ENCODE measurements around the gene IL18. TPM values are rescaled to one million over a fixed set of nuclear protein-coding genes. Genes with fewer than 3 reads are reported as not detected.

Gene IL18
- total RNA-seq, 1 experiment from 2014 or later = 0.31 TPM

DNA sequence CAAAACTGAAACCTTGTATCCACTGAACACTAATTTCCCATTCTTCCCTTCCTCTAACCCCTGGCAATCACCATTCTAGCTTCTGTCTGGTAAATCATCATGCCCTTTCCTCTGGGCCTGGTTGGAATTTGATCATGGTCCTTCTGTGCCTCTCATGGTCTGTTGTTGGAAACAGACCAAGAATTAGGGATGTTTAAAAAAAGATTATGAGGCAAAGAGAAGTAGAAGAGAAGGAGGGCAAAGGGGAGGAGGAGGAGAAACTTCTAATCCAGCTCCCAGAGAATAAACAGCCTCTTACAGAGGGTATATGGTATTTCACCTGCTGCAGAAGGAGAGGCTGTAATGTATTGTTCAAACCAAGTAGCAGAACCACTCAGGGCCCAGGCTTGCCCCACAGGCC, 22.0 kb upstream of the IL18 start:
- no peaks in the 10 kb centered on the region for H3K27me3 ChIP-seq (ENCODE audit: insufficient read depth, low read length)

More for the DNA sequence above, 22.0 kb upstream of the IL18 start:
- no peak overlapping the region for H3K18ac ChIP-seq (ENCODE audit: insufficient read length, low read depth, low read length)
- no peak overlapping the region for H3K9ac ChIP-seq (ENCODE audit: extremely low read depth, insufficient read length, low read length)
- H3K27ac ChIP-seq (ENCODE audit: insufficient read length, low read depth, low read length) = no peak overlapping the region
- no peak overlapping the region for H4K8ac ChIP-seq (replicated peaks; ENCODE audit: insufficient read length, low read depth, low read length)
- no peak overlapping the region for H4K91ac ChIP-seq (ENCODE audit: insufficient read length, low read depth, low read length)
- H2BK12ac ChIP-seq (ENCODE audit: insufficient read length, low read depth, low read length) = no peak overlapping the region
- no peak overlapping the region for H2BK120ac ChIP-seq (ENCODE audit: low read depth, low read length, poor library complexity, severe bottlenecking)
- H3K36me3 Mint-ChIP-seq (ENCODE audit: insufficient read depth in 1 of 3, low read depth in 3 of 3) = no peaks in the 10 kb centered on the region
- no peaks in the 10 kb centered on the region for H3K79me1 ChIP-seq (ENCODE audit: insufficient read depth, low read depth, low read length, poor library complexity, severe bottlenecking)
- no peak overlapping the region for H4K5ac ChIP-seq (ENCODE audit: insufficient read length, low read depth, low read length)
- no peak overlapping the region for H3K27ac Mint-ChIP-seq
- no peaks in the 10 kb centered on the region for H3K23me2 ChIP-seq (ENCODE audit: insufficient read length, low read depth, low read length, poor library complexity, severe bottlenecking)
- H2AK5ac ChIP-seq (ENCODE audit: insufficient read length, low read length) = no peak overlapping the region
- H3K79me2 ChIP-seq (ENCODE audit: insufficient read depth, low read length) = no peaks in the 10 kb centered on the region
- H2BK15ac ChIP-seq (ENCODE audit: low read depth, low read length) = no peak overlapping the region
- H4K20me1 ChIP-seq (ENCODE audit: control insufficient read depth, insufficient read depth, insufficient read length) = no peaks in the 10 kb centered on the region
- no peak overlapping the region for H2AFZ ChIP-seq (ENCODE audit: low read length)
- H2BK5ac ChIP-seq (ENCODE audit: insufficient read length, low read length) = no peak overlapping the region
- no peak overlapping the region for H3K56ac ChIP-seq (ENCODE audit: insufficient read length, low read depth, low read length)
- TF ChIP-seq, protein P1, sequence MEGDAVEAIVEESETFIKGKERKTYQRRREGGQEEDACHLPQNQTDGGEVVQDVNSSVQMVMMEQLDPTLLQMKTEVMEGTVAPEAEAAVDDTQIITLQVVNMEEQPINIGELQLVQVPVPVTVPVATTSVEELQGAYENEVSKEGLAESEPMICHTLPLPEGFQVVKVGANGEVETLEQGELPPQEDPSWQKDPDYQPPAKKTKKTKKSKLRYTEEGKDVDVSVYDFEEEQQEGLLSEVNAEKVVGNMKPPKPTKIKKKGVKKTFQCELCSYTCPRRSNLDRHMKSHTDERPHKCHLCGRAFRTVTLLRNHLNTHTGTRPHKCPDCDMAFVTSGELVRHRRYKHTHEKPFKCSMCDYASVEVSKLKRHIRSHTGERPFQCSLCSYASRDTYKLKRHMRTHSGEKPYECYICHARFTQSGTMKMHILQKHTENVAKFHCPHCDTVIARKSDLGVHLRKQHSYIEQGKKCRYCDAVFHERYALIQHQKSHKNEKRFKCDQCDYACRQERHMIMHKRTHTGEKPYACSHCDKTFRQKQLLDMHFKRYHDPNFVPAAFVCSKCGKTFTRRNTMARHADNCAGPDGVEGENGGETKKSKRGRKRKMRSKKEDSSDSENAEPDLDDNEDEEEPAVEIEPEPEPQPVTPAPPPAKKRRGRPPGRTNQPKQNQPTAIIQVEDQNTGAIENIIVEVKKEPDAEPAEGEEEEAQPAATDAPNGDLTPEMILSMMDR (conservative IDR thresholded peaks at IDR 0.05) = no peak
- H2BK20ac ChIP-seq (ENCODE audit: low read depth, low read length, poor library complexity, severe bottlenecking) = no peak overlapping the region
- no peaks in the 10 kb centered on the region for H3K9me3 ChIP-seq (ENCODE audit: control insufficient read depth, low read depth, low read length)
- H3K23ac ChIP-seq (ENCODE audit: insufficient read length, low read depth, low read length) = no peak overlapping the region
- no peak overlapping the region for H3K4me2 ChIP-seq (ENCODE audit: insufficient read depth, insufficient read length, low read length)
- no peak overlapping the region for H3K14ac ChIP-seq (ENCODE audit: insufficient read depth, low read length)
- DNase-seq = no peak
- no peak overlapping the region for H3T11ph ChIP-seq (ENCODE audit: low read length)
- no peak overlapping the region for H3K4me3 Mint-ChIP-seq
- peaks cover 2 to 3% of the 10 kb centered on the region in 2 experiments; a peak in 1 of 4 replicates for H3K4me1 Mint-ChIP-seq
- peaks cover 4 to 6% of the 10 kb centered on the region in 2 experiments; a peak in 4 of 5 replicates for H3K9me3 Mint-ChIP-seq
- H3K4me1 ChIP-seq (ENCODE audit: insufficient read depth, low read length) = no peaks in the 10 kb centered on the region; the same call in 1 of the 2 replicates
- no peak overlapping the region for H3K4ac ChIP-seq (ENCODE audit: low read depth, low read length)
- no peaks in the 10 kb centered on the region; the same call in 1 of the 2 replicates for H3K27me3 Mint-ChIP-seq (ENCODE audit: low read depth)

All from H9 (cell line).